DMS53 (cell line): ENCODE data around the gene NBR1.
"Not testable (repeated sequence)": the region's sequence is repeated elsewhere in the genome, so short reads cannot be mapped to it uniquely, and the experiment has no call there.

Experiments
- DNase-seq: peaks from one replicate; lab custom pipeline; 2025; lab: John Stamatoyannopoulos, UW

The NBR1 gene

GRCh38 chr17:43246456-43246855 is 75.4 kb downstream of the NBR1 start:
- not testable (repeated sequence) for DNase-seq
